HepG2 (cell line): ENCODE measurements around the gene SAMSN1.

ENCODE experiments used
- BCL3 ChIP-seq: sonication (generic); formaldehyde crosslinking; IDR thresholded peaks from 2 replicates; pipeline ENCODE4 v1.5.1; 2020; ENCODE audit warnings: mild to moderate bottlenecking, missing genetic modification reagents, moderate library complexity
- GATAD2A ChIP-seq: IDR thresholded peaks from 2 replicates; pipeline ENCODE4 v1.6.1; 2016
- HNRNPLL ChIP-seq: fragments of 200-400 bp; formaldehyde crosslinking; IDR thresholded peaks from 2 replicates; pipeline ENCODE4 v1.6.1; 2017; ENCODE audit warnings: mild to moderate bottlenecking, low read depth, low read length; ENCODE audit not compliant: poor library complexity, severe bottlenecking
- KDM4B ChIP-seq: sonication (generic); formaldehyde crosslinking; IDR thresholded peaks from 2 replicates; pipeline ENCODE4 v1.4.0; 2020; ENCODE audit warnings: missing genetic modification reagents
- NAIF1 ChIP-seq: sonication (generic); formaldehyde crosslinking; IDR thresholded peaks from 2 replicates; pipeline ENCODE4 v1.5.0; 2020; ENCODE audit warnings: mild to moderate bottlenecking, missing genetic modification reagents, borderline replicate concordance
- POLR2AphosphoS5 ChIP-seq: IDR thresholded peaks from 2 replicates; pipeline ENCODE4 v1.6.1; 2012; ENCODE audit warnings: low read depth, low read length
- SIX1 ChIP-seq: sonication (generic); formaldehyde crosslinking; IDR thresholded peaks from 2 replicates; pipeline ENCODE4 v1.4.0; 2020; ENCODE audit warnings: missing genetic modification reagents, borderline replicate concordance
- ZNF549 ChIP-seq: sonication (generic); formaldehyde crosslinking; IDR thresholded peaks from 2 replicates; pipeline ENCODE4 v1.5.0; 2020; ENCODE audit warnings: missing genetic modification reagents
- ZSCAN20 ChIP-seq: sonication (generic); formaldehyde crosslinking; IDR thresholded peaks from 2 replicates; pipeline ENCODE4 v1.4.0; 2020; ENCODE audit warnings: missing genetic modification reagents, mild to moderate bottlenecking, borderline replicate concordance
- TF ChIP-seq, protein P1 (sequence below), 2 experiments: IDR thresholded peaks; 2 replicates each; pipeline ENCODE4 v1.6.1; 2011 to 2012; ENCODE audit warnings: low read length in 2 of 2, borderline replicate concordance in 1 of 2, low read depth in 1 of 2, mild to moderate bottlenecking in 1 of 2, moderate library complexity in 1 of 2

- TF ChIP-seq BCL3 (CRISPR knock-in tag) (no peak), KDM4B (CRISPR knock-in tag) (no peak), HNRNPLL (no peak), GATAD2A (no peak), ZSCAN20 (CRISPR knock-in tag) (no peak), POLR2AphosphoS5 (no peak), SIX1 (no peak), NAIF1 (CRISPR knock-in tag) (no peak), ZNF549 (no peak)
- TF ChIP-seq, protein P1, sequence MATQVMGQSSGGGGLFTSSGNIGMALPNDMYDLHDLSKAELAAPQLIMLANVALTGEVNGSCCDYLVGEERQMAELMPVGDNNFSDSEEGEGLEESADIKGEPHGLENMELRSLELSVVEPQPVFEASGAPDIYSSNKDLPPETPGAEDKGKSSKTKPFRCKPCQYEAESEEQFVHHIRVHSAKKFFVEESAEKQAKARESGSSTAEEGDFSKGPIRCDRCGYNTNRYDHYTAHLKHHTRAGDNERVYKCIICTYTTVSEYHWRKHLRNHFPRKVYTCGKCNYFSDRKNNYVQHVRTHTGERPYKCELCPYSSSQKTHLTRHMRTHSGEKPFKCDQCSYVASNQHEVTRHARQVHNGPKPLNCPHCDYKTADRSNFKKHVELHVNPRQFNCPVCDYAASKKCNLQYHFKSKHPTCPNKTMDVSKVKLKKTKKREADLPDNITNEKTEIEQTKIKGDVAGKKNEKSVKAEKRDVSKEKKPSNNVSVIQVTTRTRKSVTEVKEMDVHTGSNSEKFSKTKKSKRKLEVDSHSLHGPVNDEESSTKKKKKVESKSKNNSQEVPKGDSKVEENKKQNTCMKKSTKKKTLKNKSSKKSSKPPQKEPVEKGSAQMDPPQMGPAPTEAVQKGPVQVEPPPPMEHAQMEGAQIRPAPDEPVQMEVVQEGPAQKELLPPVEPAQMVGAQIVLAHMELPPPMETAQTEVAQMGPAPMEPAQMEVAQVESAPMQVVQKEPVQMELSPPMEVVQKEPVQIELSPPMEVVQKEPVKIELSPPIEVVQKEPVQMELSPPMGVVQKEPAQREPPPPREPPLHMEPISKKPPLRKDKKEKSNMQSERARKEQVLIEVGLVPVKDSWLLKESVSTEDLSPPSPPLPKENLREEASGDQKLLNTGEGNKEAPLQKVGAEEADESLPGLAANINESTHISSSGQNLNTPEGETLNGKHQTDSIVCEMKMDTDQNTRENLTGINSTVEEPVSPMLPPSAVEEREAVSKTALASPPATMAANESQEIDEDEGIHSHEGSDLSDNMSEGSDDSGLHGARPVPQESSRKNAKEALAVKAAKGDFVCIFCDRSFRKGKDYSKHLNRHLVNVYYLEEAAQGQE (IDR thresholded peaks at IDR 0.05; ENCODE audit: borderline replicate concordance in 1 of 2, low read depth in 1 of 2, low read length in 2 of 2), result no peak
Observed at GRCh38 chr21:14573244-14573643, 27.1 kb upstream of the SAMSN1 start.
